SU-DHL-6 (cell line): ENCODE data around the gene ABCA13.

Experiments
- EZH2phosphoT487 ChIP-seq: fragments of 200-600 bp; sonication (generic), shearing (Covaris generic); conservative IDR thresholded peaks from 2 replicates; pipeline ENCODE4 v1.6.1; 2018; ENCODE audit warnings: mild to moderate bottlenecking, antibody characterized with exemption, low read length, moderate library complexity, mixed read lengths
- TF ChIP-seq, protein P1 (sequence below): fragments of 200-600 bp; sonication (generic); IDR thresholded peaks from one replicate; pipeline ENCODE4 v1.5.1; 2017; ENCODE audit warnings: antibody characterized with exemption, mild to moderate bottlenecking, low read length, moderate library complexity; ENCODE audit not compliant: insufficient read depth, poor library complexity, severe bottlenecking

DNA sequence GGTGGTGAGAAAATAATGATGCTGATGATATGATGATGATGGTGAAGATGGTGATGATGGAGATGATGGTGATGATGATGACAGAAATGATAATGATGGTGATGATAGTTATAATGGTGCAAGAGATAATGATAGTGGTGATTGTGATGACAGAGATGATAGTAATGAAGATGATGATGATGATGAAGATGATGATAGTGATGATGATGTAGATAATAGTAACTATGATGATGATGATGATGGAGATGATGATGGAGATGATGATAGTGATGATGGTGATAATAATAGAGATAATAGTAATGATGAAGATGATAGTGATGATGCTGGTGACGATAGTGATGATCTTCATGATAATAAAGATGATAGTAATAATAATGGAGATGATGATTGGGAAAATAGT lies 22.2 kb downstream of the ABCA13 start:
- TF ChIP-seq, protein P1, sequence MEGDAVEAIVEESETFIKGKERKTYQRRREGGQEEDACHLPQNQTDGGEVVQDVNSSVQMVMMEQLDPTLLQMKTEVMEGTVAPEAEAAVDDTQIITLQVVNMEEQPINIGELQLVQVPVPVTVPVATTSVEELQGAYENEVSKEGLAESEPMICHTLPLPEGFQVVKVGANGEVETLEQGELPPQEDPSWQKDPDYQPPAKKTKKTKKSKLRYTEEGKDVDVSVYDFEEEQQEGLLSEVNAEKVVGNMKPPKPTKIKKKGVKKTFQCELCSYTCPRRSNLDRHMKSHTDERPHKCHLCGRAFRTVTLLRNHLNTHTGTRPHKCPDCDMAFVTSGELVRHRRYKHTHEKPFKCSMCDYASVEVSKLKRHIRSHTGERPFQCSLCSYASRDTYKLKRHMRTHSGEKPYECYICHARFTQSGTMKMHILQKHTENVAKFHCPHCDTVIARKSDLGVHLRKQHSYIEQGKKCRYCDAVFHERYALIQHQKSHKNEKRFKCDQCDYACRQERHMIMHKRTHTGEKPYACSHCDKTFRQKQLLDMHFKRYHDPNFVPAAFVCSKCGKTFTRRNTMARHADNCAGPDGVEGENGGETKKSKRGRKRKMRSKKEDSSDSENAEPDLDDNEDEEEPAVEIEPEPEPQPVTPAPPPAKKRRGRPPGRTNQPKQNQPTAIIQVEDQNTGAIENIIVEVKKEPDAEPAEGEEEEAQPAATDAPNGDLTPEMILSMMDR = no peak
- TF ChIP-seq EZH2phosphoT487 = no peak
